GM23248 (cell line): ENCODE measurements around the gene ADGRF5.

Source experiments
- EZH2 ChIP-seq: fragments of 200-600 bp; sonication (generic); IDR thresholded peaks from 2 replicates; pipeline ENCODE4 v1.6.1; 2018; ENCODE audit warnings: antibody characterized with exemption, mild to moderate bottlenecking; ENCODE audit not compliant: insufficient read depth, poor library complexity, severe bottlenecking
- EZH2phosphoT487 ChIP-seq: fragments of 200-600 bp; sonication (generic); IDR thresholded peaks from 2 replicates; pipeline ENCODE4 v1.6.1; 2018; ENCODE audit warnings: antibody characterized with exemption, moderate library complexity, mild to moderate bottlenecking, low read depth; ENCODE audit not compliant: insufficient read depth

GRCh38 chr6:46964716-46965519 lies 43.2 kb upstream of the ADGRF5 start:
- TF ChIP-seq EZH2: no peak
- TF ChIP-seq EZH2phosphoT487: no peak
